Measurements from ENCODE around the gene CADPS2.

CADPS2 gene

DNA sequence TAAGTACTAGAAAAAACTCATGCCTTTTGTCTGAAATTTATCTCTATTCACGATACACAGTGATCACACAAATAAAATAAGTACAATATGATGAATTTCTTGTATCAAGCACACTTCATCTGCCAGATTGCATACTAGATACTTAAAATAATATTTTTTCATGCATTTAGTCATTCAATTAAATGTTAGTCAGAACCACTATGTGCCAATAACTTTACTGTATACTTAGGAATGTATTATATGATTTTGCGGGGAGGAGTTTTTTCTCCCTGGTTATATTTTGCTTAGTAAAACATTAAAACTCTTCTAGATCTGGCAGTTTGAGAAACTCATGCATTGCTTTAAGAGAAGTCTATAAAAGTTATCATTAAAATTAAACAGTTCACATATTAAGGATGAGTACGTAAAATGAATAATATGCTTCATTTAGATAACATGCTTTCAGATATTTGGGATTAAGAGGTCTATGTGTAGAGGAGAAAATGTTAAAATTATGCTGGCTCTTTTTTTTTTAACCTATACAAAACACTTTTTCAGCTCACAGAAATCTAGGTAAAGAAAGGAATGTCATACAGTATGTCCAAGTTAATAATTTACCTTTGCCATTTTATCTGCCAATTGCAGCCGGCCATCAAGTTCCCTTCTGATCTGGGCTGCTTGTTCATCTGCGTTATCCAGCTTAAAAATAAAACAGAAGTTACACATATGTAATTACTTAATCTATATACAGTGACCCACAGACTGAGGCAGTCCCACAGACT is 257.4 kb downstream of the CADPS2 start:
- CTCF ChIA-PET = interaction anchor here (0.6 kb wide), 1 partner anchor 714 kb away, joined by 3 read pairs; no protein-coding TSS in a partner anchor
- DNase-seq = no peak
- H3K4me3 Mint-ChIP-seq = no peak overlapping the region
- H3K36me3 Mint-ChIP-seq = no peaks in the 10 kb centered on the region
- no peaks in the 10 kb centered on the region for H3K4me1 Mint-ChIP-seq
- peaks cover 5% of the 10 kb centered on the region for H3K9me3 Mint-ChIP-seq
- H3K27ac Mint-ChIP-seq = no peak overlapping the region
- H3K27me3 Mint-ChIP-seq = no peaks in the 10 kb centered on the region

DNA sequence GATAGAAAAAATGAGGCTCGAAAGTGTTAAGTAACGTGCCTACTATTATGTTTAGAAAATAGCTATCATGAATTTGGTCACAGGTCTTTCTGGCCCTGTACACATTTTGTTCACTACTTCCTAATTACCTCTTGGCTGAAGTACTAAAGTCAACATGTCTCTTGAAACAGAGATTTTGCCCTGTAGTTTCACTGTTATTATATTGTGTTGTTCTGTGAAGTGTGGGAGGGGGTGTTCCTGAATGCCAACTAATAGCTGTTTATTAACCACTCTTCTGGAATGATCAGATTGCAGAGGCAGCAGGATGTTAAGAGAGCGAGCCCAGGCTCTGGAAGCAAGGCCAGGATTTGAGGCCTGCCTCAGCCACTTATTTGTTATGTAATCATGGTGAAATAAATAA is 259.5 kb downstream of the CADPS2 start:
- H3K27ac Mint-ChIP-seq = no peak overlapping the region
- H3K27me3 Mint-ChIP-seq = no peaks in the 10 kb centered on the region
- H3K4me1 Mint-ChIP-seq = no peaks in the 10 kb centered on the region
- no peak for DNase-seq
- H3K4me3 Mint-ChIP-seq = no peak overlapping the region
- peaks cover 5% of the 10 kb centered on the region for H3K9me3 Mint-ChIP-seq
- no peaks in the 10 kb centered on the region for H3K36me3 Mint-ChIP-seq
- CTCF ChIA-PET = no interaction called here

GRCh38 chr7:122622682-122623081 is 263.6 kb downstream of the CADPS2 start:
- H3K27ac Mint-ChIP-seq = no peak overlapping the region
- CTCF ChIA-PET = no interaction called here
- no peaks in the 10 kb centered on the region for H3K27me3 Mint-ChIP-seq
- H3K36me3 Mint-ChIP-seq = no peaks in the 10 kb centered on the region
- no peak overlapping the region for H3K4me3 Mint-ChIP-seq
- no peak for DNase-seq
- H3K4me1 Mint-ChIP-seq = no peaks in the 10 kb centered on the region
- peaks cover 5% of the 10 kb centered on the region for H3K9me3 Mint-ChIP-seq

- no peak overlapping the region for H3K4me3 Mint-ChIP-seq
- H3K27me3 Mint-ChIP-seq = no peaks in the 10 kb centered on the region
- no peaks in the 10 kb centered on the region for H3K36me3 Mint-ChIP-seq
- CTCF ChIA-PET = no interaction called here
- H3K27ac Mint-ChIP-seq = no peak overlapping the region
- H3K9me3 Mint-ChIP-seq = peaks cover under 1% of the 10 kb centered on the region
- no peak for DNase-seq
- H3K4me1 Mint-ChIP-seq = no peaks in the 10 kb centered on the region
These were observed 266.6 kb downstream of the CADPS2 start for GRCh38 chr7:122619664-122620063.

DNA sequence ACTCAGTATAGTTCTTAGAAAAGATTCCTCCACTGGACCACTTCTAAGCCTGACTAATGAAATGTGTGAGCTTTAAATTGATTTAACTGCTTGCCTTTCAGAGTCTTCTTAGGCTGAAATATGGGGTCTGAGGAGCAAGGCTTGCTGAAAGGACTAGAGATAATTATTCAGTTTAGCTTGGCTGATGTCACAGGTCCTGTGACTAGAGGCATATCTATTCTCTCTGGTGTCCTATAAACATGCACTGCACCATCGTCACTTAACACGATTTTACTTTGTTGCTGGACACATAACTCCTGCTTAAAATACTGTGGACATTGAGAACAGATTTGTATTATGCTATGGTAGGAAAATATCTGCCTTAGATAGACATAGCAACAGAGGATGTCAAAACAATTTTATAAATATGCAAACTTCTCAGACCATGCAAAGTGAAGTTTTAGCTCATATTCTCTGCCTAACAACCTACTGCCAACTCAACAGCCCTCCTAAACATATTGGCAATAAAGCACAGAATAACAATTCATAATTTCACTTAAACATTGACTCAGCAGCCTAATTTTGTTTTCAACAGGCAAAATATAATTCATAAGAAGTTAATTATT is 267.6 kb downstream of the CADPS2 start:
- Mint-ChIP-seq H3K9me3 (no peaks in the 10 kb centered on the region), H3K36me3 (no peaks in the 10 kb centered on the region), H3K4me3 (no peak overlapping the region), H3K27me3 (no peaks in the 10 kb centered on the region), H3K4me1 (no peaks in the 10 kb centered on the region), H3K27ac (no peak overlapping the region)
- DNase-seq = no peak
- CTCF ChIA-PET = no interaction called here

DNA sequence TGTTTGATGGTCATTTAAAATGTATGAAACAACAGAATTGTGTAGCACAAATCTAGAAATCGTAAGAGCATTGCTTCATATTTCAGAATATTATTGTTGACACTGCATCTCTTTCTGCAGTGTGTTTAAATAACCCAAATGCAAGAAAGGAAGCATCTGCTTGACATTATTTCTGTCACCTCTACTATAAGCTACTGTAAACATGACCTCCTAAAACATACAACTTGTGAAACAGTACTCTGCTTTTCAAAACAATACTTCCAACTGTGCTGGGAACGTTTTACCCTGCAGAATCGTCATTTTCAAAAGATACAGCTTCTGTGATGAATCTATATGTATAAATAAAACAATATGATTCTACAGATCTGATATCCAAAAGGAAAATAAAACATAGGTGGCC is 269.3 kb downstream of the CADPS2 start:
- Mint-ChIP-seq H3K27me3 (no peaks in the 10 kb centered on the region), H3K4me3 (no peak overlapping the region), H3K36me3 (no peaks in the 10 kb centered on the region), H3K27ac (no peak overlapping the region), H3K4me1 (no peaks in the 10 kb centered on the region), H3K9me3 (no peaks in the 10 kb centered on the region)
- no peak for DNase-seq
- CTCF ChIA-PET = no interaction called here

GRCh38 chr7:122605929-122606328 is 280.3 kb downstream of the CADPS2 start:
- Mint-ChIP-seq H3K27ac (no peak overlapping the region), H3K4me3 (no peak overlapping the region), H3K36me3 (no peaks in the 10 kb centered on the region), H3K4me1 (no peaks in the 10 kb centered on the region), H3K9me3 (no peaks in the 10 kb centered on the region), H3K27me3 (no peaks in the 10 kb centered on the region)
- DNase-seq = no peak
- CTCF ChIA-PET = no interaction called here

GRCh38 chr7:122604251-122604650 is 282.0 kb downstream of the CADPS2 start:
- Mint-ChIP-seq H3K9me3 (no peaks in the 10 kb centered on the region), H3K36me3 (no peaks in the 10 kb centered on the region), H3K27ac (no peak overlapping the region), H3K27me3 (no peaks in the 10 kb centered on the region), H3K4me3 (no peak overlapping the region), H3K4me1 (no peaks in the 10 kb centered on the region)
- CTCF ChIA-PET = no interaction called here
- no peak for DNase-seq

- H3K4me3 Mint-ChIP-seq = no peak overlapping the region
- H3K27ac Mint-ChIP-seq = no peak overlapping the region
- no peaks in the 10 kb centered on the region for H3K36me3 Mint-ChIP-seq
- H3K9me3 Mint-ChIP-seq = no peaks in the 10 kb centered on the region
- CTCF ChIA-PET = no interaction called here
- no peaks in the 10 kb centered on the region for H3K4me1 Mint-ChIP-seq
- H3K27me3 Mint-ChIP-seq = no peaks in the 10 kb centered on the region
- DNase-seq = no peak
These were observed 283.5 kb downstream of the CADPS2 start for GRCh38 chr7:122602800-122603199.

- no peaks in the 10 kb centered on the region for H3K4me1 Mint-ChIP-seq
- no peaks in the 10 kb centered on the region for H3K27me3 Mint-ChIP-seq
- no peaks in the 10 kb centered on the region for H3K9me3 Mint-ChIP-seq
- H3K36me3 Mint-ChIP-seq = no peaks in the 10 kb centered on the region
- H3K4me3 Mint-ChIP-seq = no peak overlapping the region
- DNase-seq = no peak
- CTCF ChIA-PET = no interaction called here
- H3K27ac Mint-ChIP-seq = no peak overlapping the region
These were observed 285.6 kb downstream of the CADPS2 start for GRCh38 chr7:122600630-122601029.

DNA sequence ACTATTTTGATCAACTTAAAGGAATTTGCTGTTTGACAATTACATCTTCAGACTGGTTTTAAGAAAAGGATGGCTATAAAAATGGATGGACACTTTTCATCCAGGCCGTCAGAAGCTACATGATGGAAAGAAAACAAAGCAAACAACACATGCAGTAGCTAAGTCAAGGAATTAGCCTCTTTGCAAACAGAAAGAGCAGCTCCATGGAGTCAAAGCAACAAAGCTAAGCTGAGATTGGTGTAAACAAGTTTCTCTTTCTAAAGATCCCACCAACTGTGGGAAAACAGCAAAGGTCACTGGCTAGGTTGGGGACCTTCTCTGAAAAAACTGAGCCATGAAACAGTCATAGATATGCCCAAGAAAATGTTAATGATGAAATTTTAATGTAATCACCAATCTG is 286.2 kb downstream of the CADPS2 start:
- Mint-ChIP-seq H3K36me3 (no peaks in the 10 kb centered on the region), H3K9me3 (no peaks in the 10 kb centered on the region), H3K27me3 (no peaks in the 10 kb centered on the region), H3K4me1 (no peaks in the 10 kb centered on the region), H3K4me3 (no peak overlapping the region), H3K27ac (no peak overlapping the region)
- CTCF ChIA-PET = no interaction called here
- DNase-seq = no peak

DNA sequence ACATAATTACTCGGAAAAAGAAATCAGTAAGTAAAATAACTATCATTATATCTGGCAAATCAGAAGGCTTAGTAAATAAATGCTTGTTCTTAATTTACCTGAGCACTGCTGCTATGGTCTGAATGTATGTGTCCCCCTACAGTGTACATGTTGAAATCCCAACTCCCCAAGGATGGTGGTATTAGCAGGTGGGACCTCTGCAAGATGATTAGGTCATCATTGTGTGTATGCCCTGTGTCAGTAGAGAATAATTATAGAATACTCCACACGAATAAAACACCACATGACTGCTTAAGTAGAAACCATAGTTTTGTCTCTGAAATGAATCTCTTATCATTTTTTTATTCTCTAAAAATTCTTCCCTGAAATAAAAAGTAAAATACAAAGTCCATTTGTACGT is 289.0 kb downstream of the CADPS2 start:
- CTCF ChIA-PET = no interaction called here
- Mint-ChIP-seq H3K4me1 (no peaks in the 10 kb centered on the region), H3K9me3 (no peaks in the 10 kb centered on the region), H3K27ac (no peak overlapping the region), H3K4me3 (no peak overlapping the region), H3K36me3 (no peaks in the 10 kb centered on the region), H3K27me3 (no peaks in the 10 kb centered on the region)
- no peak for DNase-seq

DNA sequence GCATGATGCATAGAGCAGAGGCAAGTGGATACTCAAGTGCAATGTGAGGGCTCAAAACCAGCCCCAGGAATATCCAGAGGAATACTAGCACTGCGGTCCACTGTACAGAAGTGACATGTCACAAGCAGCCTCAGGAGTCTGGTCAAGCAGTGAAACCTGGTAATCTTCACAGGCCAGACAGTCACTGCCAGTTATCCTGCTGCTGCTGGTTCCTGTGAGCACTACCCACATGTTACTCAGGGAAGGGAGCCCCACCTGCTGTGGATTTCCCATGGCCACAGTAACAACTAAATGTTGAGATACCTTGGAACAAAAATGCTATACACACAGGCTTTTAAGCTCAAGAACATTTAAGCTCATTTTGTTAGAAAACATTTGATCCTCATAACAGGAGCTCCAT is 290.4 kb downstream of the CADPS2 start:
- Mint-ChIP-seq H3K36me3 (no peaks in the 10 kb centered on the region), H3K27ac (no peak overlapping the region), H3K4me1 (no peaks in the 10 kb centered on the region), H3K9me3 (no peaks in the 10 kb centered on the region), H3K4me3 (no peak overlapping the region), H3K27me3 (no peaks in the 10 kb centered on the region)
- CTCF ChIA-PET = no interaction called here
- DNase-seq = no peak

- H3K9me3 Mint-ChIP-seq = no peaks in the 10 kb centered on the region
- no peak for DNase-seq
- no peak overlapping the region for H3K27ac Mint-ChIP-seq
- CTCF ChIA-PET = no interaction called here
- no peak overlapping the region for H3K4me3 Mint-ChIP-seq
- no peaks in the 10 kb centered on the region for H3K27me3 Mint-ChIP-seq
- no peaks in the 10 kb centered on the region for H3K36me3 Mint-ChIP-seq
- no peaks in the 10 kb centered on the region for H3K4me1 Mint-ChIP-seq
These were observed 297.6 kb downstream of the CADPS2 start for GRCh38 chr7:122588621-122589020.

- CTCF ChIA-PET = no interaction called here
- H3K4me3 Mint-ChIP-seq = no peak overlapping the region
- DNase-seq = no peak
- no peaks in the 10 kb centered on the region for H3K27me3 Mint-ChIP-seq
- H3K4me1 Mint-ChIP-seq = no peaks in the 10 kb centered on the region
- H3K27ac Mint-ChIP-seq = no peak overlapping the region
- H3K9me3 Mint-ChIP-seq = no peaks in the 10 kb centered on the region
- no peaks in the 10 kb centered on the region for H3K36me3 Mint-ChIP-seq
These were observed 301.5 kb downstream of the CADPS2 start for GRCh38 chr7:122584676-122585251.
